K562 (cell line): ENCODE data around the gene BIRC6.

ENCODE experiments used
- ARID1B ChIP-seq: fragments of 450-650 bp; IDR thresholded peaks from 2 replicates; pipeline ENCODE4 v1.6.1; 2016; ENCODE audit warnings: antibody characterized with exemption, mild to moderate bottlenecking, inconsistent platforms
- ZNF224 ChIP-seq: sonication (generic); formaldehyde crosslinking; IDR thresholded peaks from 2 replicates; pipeline ENCODE4 v1.8.0; 2022; ENCODE audit warnings: mild to moderate bottlenecking, missing genetic modification reagents

GRCh38 chr2:32498306-32498705 lies 141.5 kb downstream of the BIRC6 start:
- TF ChIP-seq ZNF224 (no peak), ARID1B (no peak)
